IMR-90 (cell line): ENCODE data around the gene UNC79. TPM values are rescaled to one million over a fixed set of nuclear protein-coding genes. Genes with fewer than 3 reads are reported as not detected.

Experiments
- ATAC-seq: fragments of 200-7000 bp; cut with Tn5 transposase; 2 replicates; pipeline ENCODE4 v1.9.1; 2020; ENCODE audit warnings: low read depth, mild to moderate bottlenecking, moderate library complexity
- BruUV-seq: library from RNA; stranded (reverse); fragments of 400-500 nt; replicated peaks from 2 replicates; lab custom pipeline; 2021; lab: Mats Ljungman, UMichigan
- CTCF ChIA-PET: fragments of 300-600 bp; formaldehyde crosslinking; extraction: SDS; loops from one replicate; lab custom pipeline; 2021; ENCODE audit warnings: antibody characterized with exemption; lab: Yijun Ruan, JAX
- POLR2A ChIA-PET: fragments of 300-600 bp; sonication (Branson Sonifier 250); formaldehyde crosslinking; loops from one replicate; lab custom pipeline; 2022; ENCODE audit warnings: antibody characterized with exemption; ENCODE audit not compliant: unreplicated experiment; lab: Charles Lee
- DNase-seq: peaks from one replicate; pipeline ENCODE4 v3.0.0; 2013
- H2AFZ ChIP-seq: replicated peaks from 2 replicates; pipeline ENCODE3; 2013; ENCODE audit warnings: low read length, mild to moderate bottlenecking; ENCODE audit not compliant: poor library complexity
- H2AK5ac ChIP-seq: 2 replicates; pipeline ENCODE4 v1.6.1; 2013; ENCODE audit warnings: low read depth, low read length, inconsistent platforms
- H2AK9ac ChIP-seq: replicated peaks from 2 replicates; pipeline ENCODE3; 2013; ENCODE audit warnings: mild to moderate bottlenecking, low read depth, low read length, moderate library complexity; ENCODE audit not compliant: poor library complexity
- H2BK120ac ChIP-seq: 2 replicates; pipeline ENCODE4 v1.6.1; 2013; ENCODE audit warnings: low read depth, low read length, inconsistent platforms
- H2BK15ac ChIP-seq: 3 replicates; pipeline ENCODE4 v1.6.1; 2013; ENCODE audit warnings: low read depth, low read length, inconsistent platforms
- H2BK20ac ChIP-seq: 2 replicates; pipeline ENCODE4 v1.6.1; 2013; ENCODE audit warnings: low read depth, mild to moderate bottlenecking, inconsistent platforms, low read length, moderate library complexity
- H2BK5ac ChIP-seq: 2 replicates; pipeline ENCODE4 v1.6.1; 2013; ENCODE audit warnings: mild to moderate bottlenecking, low read depth, low read length, inconsistent platforms; ENCODE audit not compliant: poor library complexity, severe bottlenecking
- H3K14ac ChIP-seq: replicated peaks from 2 replicates; pipeline ENCODE4 v1.6.1; 2013; ENCODE audit warnings: low read depth, low read length, inconsistent platforms
- H3K18ac ChIP-seq: 2 replicates; pipeline ENCODE4 v1.6.1; 2013; ENCODE audit warnings: low read depth, low read length, control low read depth
- H3K23ac ChIP-seq: 2 replicates; pipeline ENCODE4 v1.6.1; 2013; ENCODE audit warnings: low read depth, low read length, inconsistent platforms
- H3K27ac ChIP-seq: 2 replicates; pipeline ENCODE4 v1.5.1; 2013; ENCODE audit warnings: mild to moderate bottlenecking, control low read depth, low read length; ENCODE audit not compliant: insufficient read depth
- H3K27me3 ChIP-seq: 2 replicates; pipeline ENCODE4 v1.6.1; 2013; ENCODE audit warnings: low read length; ENCODE audit not compliant: control insufficient read depth, insufficient read depth
- H3K36me3 ChIP-seq: 2 replicates; pipeline ENCODE4 v1.6.1; 2013; ENCODE audit warnings: low read length, mixed read lengths; ENCODE audit not compliant: control insufficient read depth, insufficient read depth
- H3K4ac ChIP-seq: 2 replicates; pipeline ENCODE4 v1.6.1; 2013; ENCODE audit warnings: low read depth, low read length, inconsistent platforms
- H3K4me1 ChIP-seq: 2 replicates; pipeline ENCODE4 v1.6.1; 2013; ENCODE audit warnings: low read length, mixed read lengths; ENCODE audit not compliant: control insufficient read depth, insufficient read depth
- H3K4me2 ChIP-seq: 2 replicates; pipeline ENCODE4 v1.6.1; 2013; ENCODE audit warnings: low read depth, mild to moderate bottlenecking, control low read depth, low read length, moderate library complexity
- H3K4me3 ChIP-seq: 2 replicates; pipeline ENCODE4 v1.5.1; 2013; ENCODE audit warnings: low read depth, mild to moderate bottlenecking, control low read depth, low read length, moderate library complexity; ENCODE audit not compliant: insufficient read depth
- H3K56ac ChIP-seq: 2 replicates; pipeline ENCODE4 v1.6.1; 2013; ENCODE audit warnings: low read length, inconsistent platforms; ENCODE audit not compliant: insufficient read depth; ENCODE audit errors: extremely low read depth
- H3K79me1 ChIP-seq, 2 experiments: 2 replicates each; pipeline ENCODE4 v1.6.1; 2013; ENCODE audit warnings: low read length in 2 of 2, inconsistent platforms in 1 of 2, low read depth in 1 of 2
- H3K9ac ChIP-seq: 2 replicates; pipeline ENCODE4 v1.6.1; 2013; ENCODE audit warnings: low read depth, low read length, control low read depth
- H3K9me1 ChIP-seq: 2 replicates; pipeline ENCODE4 v1.6.1; 2013; ENCODE audit warnings: low read length, inconsistent platforms; ENCODE audit not compliant: insufficient read depth
- H3K9me3 ChIP-seq: 2 replicates; pipeline ENCODE4 v1.6.1; 2013; ENCODE audit warnings: low read length; ENCODE audit not compliant: control insufficient read depth, insufficient read depth
- H4K20me1 ChIP-seq: 2 replicates; pipeline ENCODE4 v1.6.1; 2013; ENCODE audit warnings: low read length, inconsistent platforms; ENCODE audit not compliant: insufficient read depth
- H4K5ac ChIP-seq: 2 replicates; pipeline ENCODE4 v1.6.1; 2013; ENCODE audit warnings: mild to moderate bottlenecking, low read depth, low read length, control low read depth
- H4K8ac ChIP-seq, 2 experiments: 2 replicates each; pipeline ENCODE4 v1.6.1; 2013; ENCODE audit warnings: low read depth in 2 of 2, low read length in 2 of 2, control low read depth in 1 of 2, inconsistent platforms in 1 of 2
- H4K91ac ChIP-seq: 2 replicates; pipeline ENCODE4 v1.6.1; 2013; ENCODE audit warnings: low read depth, low read length, inconsistent platforms; ENCODE audit not compliant: insufficient read depth
- BHLHE40 ChIP-seq: fragments of 150-350 bp; IDR thresholded peaks from 2 replicates; pipeline ENCODE4 v1.6.1; 2016; ENCODE audit warnings: mild to moderate bottlenecking, low read depth, low read length
- CEBPB ChIP-seq: IDR thresholded peaks from 2 replicates; pipeline ENCODE4 v1.6.1; 2012; ENCODE audit warnings: low read depth, low read length, improper control_type of control experiment
- CHD1 ChIP-seq: IDR thresholded peaks from 2 replicates; pipeline ENCODE4 v1.6.1; 2012; ENCODE audit warnings: low read depth, low read length, improper control_type of control experiment
- FOS ChIP-seq: fragments of 150-350 bp; IDR thresholded peaks from 2 replicates; pipeline ENCODE4 v1.6.1; 2016; ENCODE audit warnings: low read depth, low read length
- MAFK ChIP-seq: IDR thresholded peaks from 2 replicates; pipeline ENCODE4 v1.6.1; 2012; ENCODE audit warnings: low read depth, low read length, improper control_type of control experiment
- MAZ ChIP-seq: IDR thresholded peaks from 2 replicates; pipeline ENCODE4 v1.6.1; 2012; ENCODE audit warnings: low read depth, mild to moderate bottlenecking, low read length, improper control_type of control experiment, moderate library complexity, borderline replicate concordance
- MXI1 ChIP-seq: IDR thresholded peaks from 2 replicates; pipeline ENCODE4 v1.6.1; 2012; ENCODE audit warnings: low read depth, mild to moderate bottlenecking, low read length, moderate library complexity, borderline replicate concordance
- NFE2L2 ChIP-seq: fragments of 150-350 bp; IDR thresholded peaks from 2 replicates; pipeline ENCODE4 v1.6.1; 2016; ENCODE audit warnings: low read depth, mild to moderate bottlenecking, low read length
- POLR2A ChIP-seq: IDR thresholded peaks from 2 replicates; pipeline ENCODE4 v1.6.1; 2012; ENCODE audit warnings: mild to moderate bottlenecking, low read depth, low read length
- RAD21 ChIP-seq: IDR thresholded peaks from 2 replicates; pipeline ENCODE4 v1.6.1; 2012; ENCODE audit warnings: low read length, improper control_type of control experiment
- RCOR1 ChIP-seq: IDR thresholded peaks from 2 replicates; pipeline ENCODE4 v1.6.1; 2012; ENCODE audit warnings: mild to moderate bottlenecking, low read length, improper control_type of control experiment; ENCODE audit not compliant: insufficient replicate concordance
- RFX5 ChIP-seq: IDR thresholded peaks from 2 replicates; pipeline ENCODE4 v1.8.0; 2012; ENCODE audit warnings: low read depth, mild to moderate bottlenecking, low read length, moderate library complexity
- SMC3 ChIP-seq: fragments of 150-350 bp; IDR thresholded peaks from 2 replicates; pipeline ENCODE4 v1.6.1; 2016; ENCODE audit warnings: low read depth, mild to moderate bottlenecking, antibody characterized with exemption, low read length, moderate library complexity
- WGBS, 2 experiments: methylation state at CpG; one replicate each; pipeline versions ENCODE4 v1.1.5 to v1.1.7; 2013; ENCODE audit warnings: missing lambda C conversion rate in 2 of 2; ENCODE audit not compliant: insufficient read length in 1 of 2; ENCODE audit errors: extremely low coverage in 2 of 2; 5-methylcytosine and 5-hydroxymethylcytosine counted together
- dilution Hi-C: fragments of 300-500 bp; cut with HindIII; formaldehyde crosslinking; loops from one replicate; pipeline ENCODE4 v1.14.3; 2018; ENCODE audit warnings: low sequenced_read_pairs; ENCODE audit not compliant: unreplicated experiment
- in situ Hi-C: fragments of 300-500 bp; cut with MboI; formaldehyde crosslinking; loops from 3 replicates; pipeline ENCODE4 v1.14.3; 2019; ENCODE audit warnings: low sequenced_read_pairs, inconsistent platforms, mixed read lengths
- intact Hi-C: fragments of 100-400 bp; cut with micrococcal nuclease; formaldehyde crosslinking; loops from 2 replicates; pipeline ENCODE4 v1.10.0; 2022
- polyA plus RNA-seq, 3 experiments: library from polyadenylated mRNA; depleted of rRNA; stranded (reverse); fragments of >200 nt; gene quantifications; 2 replicates each; pipeline ENCODE4 v1.2.3, GENCODE V29; 2012; ENCODE audit warnings: low replicate concordance in 1 of 3
- total RNA-seq: library from RNA; depleted of rRNA; stranded (reverse); fragments of >200 nt; gene quantifications from 2 replicates; pipeline ENCODE4 v1.2.3, GENCODE V29; 2012
- TF ChIP-seq, protein P1 (sequence below): fragments of 150-350 bp; IDR thresholded peaks from 2 replicates; pipeline ENCODE4 v1.6.1; 2016; ENCODE audit warnings: low read depth, mild to moderate bottlenecking, low read length, moderate library complexity, borderline replicate concordance
- TF ChIP-seq, protein P2 (sequence below): conservative IDR thresholded peaks from 2 replicates; pipeline ENCODE4 v1.5.1; 2012; ENCODE audit warnings: mild to moderate bottlenecking, low read depth, low read length, improper control_type of control experiment
- TF ChIP-seq, protein P3 (sequence below): fragments of 150-350 bp; IDR thresholded peaks from 2 replicates; pipeline ENCODE4 v1.6.1; 2017; ENCODE audit warnings: mild to moderate bottlenecking, antibody characterized with exemption, low read length, low read depth

The UNC79 gene
- total and polyA plus RNA-seq, 2 of the 4 experiments (the other 2 are of a cell fraction) = under 0.01 TPM

DNA sequence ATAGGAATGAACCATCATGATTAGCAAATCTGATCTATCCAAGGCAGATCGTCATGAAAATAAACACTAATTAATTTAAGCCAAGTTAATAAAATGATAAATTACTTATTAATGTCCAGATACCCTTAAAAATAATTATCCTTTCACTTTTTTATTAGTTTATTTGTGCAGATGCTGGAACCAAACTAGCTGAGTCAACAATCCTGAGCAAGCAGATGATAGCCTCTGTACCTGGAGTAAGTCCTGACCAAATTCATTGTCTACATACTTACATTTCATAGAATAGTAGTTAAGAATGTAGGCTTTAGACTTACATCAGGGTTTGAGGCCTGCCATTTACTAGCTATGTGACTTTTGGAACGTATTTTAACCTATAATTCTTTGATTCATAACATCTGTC, 251.7 kb downstream of the UNC79 start:
- Histone ChIP-seq H3K27me3 (no peaks in the 10 kb centered on the region), H3K9me1 (no peaks in the 10 kb centered on the region), H2AK9ac (no peak overlapping the region), H3K9me3 (no peaks in the 10 kb centered on the region), H4K91ac (no peak overlapping the region), H3K4me3 (no peak overlapping the region), H3K14ac (no peak overlapping the region), H2BK120ac (no peak overlapping the region), H4K20me1 (no peaks in the 10 kb centered on the region), H2AK5ac (no peak overlapping the region), H3K9ac (no peak overlapping the region), H4K8ac (no peak overlapping the region), H2BK5ac (no peak overlapping the region), H3K27ac (no peak overlapping the region), H3K4me1 (no peaks in the 10 kb centered on the region), H4K5ac (no peak overlapping the region), H3K23ac (no peak overlapping the region), H3K4me2 (no peak overlapping the region), H2BK15ac (no peak overlapping the region), H2AFZ (no peak overlapping the region), H3K18ac (no peak overlapping the region), H2BK20ac (no peak overlapping the region), H3K4ac (no peak overlapping the region), H3K56ac (no peak overlapping the region), H3K36me3 (no peaks in the 10 kb centered on the region), H3K79me1 (no peaks in the 10 kb centered on the region)
- dilution Hi-C loops = no loop called here
- ATAC-seq (no peak), DNase-seq (no peak)
- BruUV-seq = no TSS peak
- no CpG with 5 or more reads among the region's 2 CpGs for WGBS, 2 experiments
- ChIA-PET CTCF (no interaction called here), POLR2A (no interaction called here)
- intact Hi-C loops = no loop called here
- TF ChIP-seq, protein P1, sequence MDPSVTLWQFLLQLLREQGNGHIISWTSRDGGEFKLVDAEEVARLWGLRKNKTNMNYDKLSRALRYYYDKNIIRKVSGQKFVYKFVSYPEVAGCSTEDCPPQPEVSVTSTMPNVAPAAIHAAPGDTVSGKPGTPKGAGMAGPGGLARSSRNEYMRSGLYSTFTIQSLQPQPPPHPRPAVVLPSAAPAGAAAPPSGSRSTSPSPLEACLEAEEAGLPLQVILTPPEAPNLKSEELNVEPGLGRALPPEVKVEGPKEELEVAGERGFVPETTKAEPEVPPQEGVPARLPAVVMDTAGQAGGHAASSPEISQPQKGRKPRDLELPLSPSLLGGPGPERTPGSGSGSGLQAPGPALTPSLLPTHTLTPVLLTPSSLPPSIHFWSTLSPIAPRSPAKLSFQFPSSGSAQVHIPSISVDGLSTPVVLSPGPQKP = no peak
- TF ChIP-seq NFE2L2 (no peak), FOS (no peak), RAD21 (no peak), MAZ (no peak), SMC3 (no peak), POLR2A (no peak), MXI1 (no peak), MAFK (no peak), CEBPB (no peak), RCOR1 (no peak), CHD1 (no peak), RFX5 (no peak), BHLHE40 (no peak)
- TF ChIP-seq, protein P2, sequence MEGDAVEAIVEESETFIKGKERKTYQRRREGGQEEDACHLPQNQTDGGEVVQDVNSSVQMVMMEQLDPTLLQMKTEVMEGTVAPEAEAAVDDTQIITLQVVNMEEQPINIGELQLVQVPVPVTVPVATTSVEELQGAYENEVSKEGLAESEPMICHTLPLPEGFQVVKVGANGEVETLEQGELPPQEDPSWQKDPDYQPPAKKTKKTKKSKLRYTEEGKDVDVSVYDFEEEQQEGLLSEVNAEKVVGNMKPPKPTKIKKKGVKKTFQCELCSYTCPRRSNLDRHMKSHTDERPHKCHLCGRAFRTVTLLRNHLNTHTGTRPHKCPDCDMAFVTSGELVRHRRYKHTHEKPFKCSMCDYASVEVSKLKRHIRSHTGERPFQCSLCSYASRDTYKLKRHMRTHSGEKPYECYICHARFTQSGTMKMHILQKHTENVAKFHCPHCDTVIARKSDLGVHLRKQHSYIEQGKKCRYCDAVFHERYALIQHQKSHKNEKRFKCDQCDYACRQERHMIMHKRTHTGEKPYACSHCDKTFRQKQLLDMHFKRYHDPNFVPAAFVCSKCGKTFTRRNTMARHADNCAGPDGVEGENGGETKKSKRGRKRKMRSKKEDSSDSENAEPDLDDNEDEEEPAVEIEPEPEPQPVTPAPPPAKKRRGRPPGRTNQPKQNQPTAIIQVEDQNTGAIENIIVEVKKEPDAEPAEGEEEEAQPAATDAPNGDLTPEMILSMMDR = no peak
- TF ChIP-seq, protein P3, sequence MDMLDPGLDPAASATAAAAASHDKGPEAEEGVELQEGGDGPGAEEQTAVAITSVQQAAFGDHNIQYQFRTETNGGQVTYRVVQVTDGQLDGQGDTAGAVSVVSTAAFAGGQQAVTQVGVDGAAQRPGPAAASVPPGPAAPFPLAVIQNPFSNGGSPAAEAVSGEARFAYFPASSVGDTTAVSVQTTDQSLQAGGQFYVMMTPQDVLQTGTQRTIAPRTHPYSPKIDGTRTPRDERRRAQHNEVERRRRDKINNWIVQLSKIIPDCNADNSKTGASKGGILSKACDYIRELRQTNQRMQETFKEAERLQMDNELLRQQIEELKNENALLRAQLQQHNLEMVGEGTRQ = no peak
- in situ Hi-C loops = no loop called here
